GM11168 (cell line): Measurements from ENCODE around the gene IL31RA.

Experiments
- in situ Hi-C: fragments of 300-500 bp; cut with MboI; formaldehyde crosslinking; loops from one replicate; pipeline ENCODE4 v1.12.0; 2022; ENCODE audit warnings: low sequenced_read_pairs; ENCODE audit not compliant: unreplicated experiment

The IL31RA gene

DNA sequence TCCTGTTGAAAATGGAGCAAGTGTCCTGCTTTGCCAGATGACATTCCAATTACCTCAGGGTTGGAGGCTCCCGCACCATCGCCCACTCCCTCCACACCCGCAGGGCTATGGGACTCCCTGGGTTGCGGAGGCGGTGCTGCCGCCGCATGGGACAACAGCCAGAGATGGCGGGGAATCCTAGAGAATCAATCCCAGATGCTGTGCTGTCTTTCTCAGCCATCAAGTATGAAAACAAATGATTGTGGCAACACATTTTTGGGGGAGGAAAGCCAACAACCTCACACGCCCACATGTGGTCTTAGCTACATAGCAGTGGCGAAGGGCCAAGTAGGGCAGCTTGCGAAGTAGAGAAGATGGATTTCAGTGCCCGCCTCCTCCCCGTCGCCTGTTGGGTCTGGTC is 46.7 kb downstream of the IL31RA start:
- in situ Hi-C loops: no loop called here

- in situ Hi-C loops: no loop called here
Observed at GRCh38 chr5:55899344-55899743, 48.2 kb downstream of the IL31RA start.

DNA sequence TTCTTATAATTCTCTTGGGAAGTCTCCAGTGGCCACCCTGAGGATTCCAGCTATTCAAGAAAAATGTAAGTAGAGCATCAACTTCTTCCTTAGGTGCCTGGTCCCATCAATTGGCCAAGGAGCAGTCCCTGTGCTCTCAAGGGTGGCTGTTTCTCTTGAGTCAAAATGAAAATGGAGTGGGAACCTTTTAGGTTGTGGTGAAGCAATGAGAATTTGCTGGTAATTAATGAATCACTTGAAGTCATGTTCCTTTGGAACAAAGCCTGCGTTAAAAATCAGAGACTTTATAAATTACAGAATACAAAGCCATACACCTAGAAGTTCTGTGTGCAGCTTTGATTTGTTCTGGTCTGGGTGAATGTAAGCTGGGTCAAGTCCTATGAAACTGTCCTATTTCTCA is 48.9 kb downstream of the IL31RA start:
- in situ Hi-C loops: no loop called here

- in situ Hi-C loops: no loop called here
Observed at GRCh38 chr5:55900776-55901175, 49.6 kb downstream of the IL31RA start.

- in situ Hi-C loops: no loop called here
Observed at GRCh38 chr5:55902696-55903095, 51.5 kb downstream of the IL31RA start.

DNA sequence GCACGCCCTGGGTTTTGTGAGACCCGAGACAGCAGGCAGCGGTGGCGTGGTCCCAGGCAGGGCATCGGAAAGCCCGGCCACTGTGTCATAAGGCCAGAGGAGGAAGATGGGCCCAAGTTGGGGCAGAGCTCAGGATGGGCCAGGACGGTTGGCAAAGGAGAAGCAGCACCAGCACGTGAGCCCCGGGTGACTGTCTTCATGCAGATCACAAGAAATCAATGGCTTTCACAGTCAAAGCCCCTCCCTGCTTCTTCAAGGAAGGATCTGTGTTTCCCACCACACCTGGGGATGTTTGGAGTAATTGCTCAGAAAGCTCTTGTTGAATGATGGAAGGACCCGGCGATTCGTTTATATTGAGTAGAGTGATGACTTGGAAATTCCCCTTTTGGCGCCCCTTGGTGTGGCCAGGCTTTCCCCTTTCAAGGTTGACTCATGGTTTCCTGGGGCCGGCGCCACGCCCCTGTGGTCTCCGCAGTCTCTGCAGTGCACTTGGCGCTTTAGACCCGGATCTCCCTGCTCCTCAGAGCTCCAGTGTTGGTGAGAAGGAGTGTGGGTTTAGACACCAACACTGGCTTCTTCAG is 52.1 kb downstream of the IL31RA start:
- in situ Hi-C loops: no loop called here

DNA sequence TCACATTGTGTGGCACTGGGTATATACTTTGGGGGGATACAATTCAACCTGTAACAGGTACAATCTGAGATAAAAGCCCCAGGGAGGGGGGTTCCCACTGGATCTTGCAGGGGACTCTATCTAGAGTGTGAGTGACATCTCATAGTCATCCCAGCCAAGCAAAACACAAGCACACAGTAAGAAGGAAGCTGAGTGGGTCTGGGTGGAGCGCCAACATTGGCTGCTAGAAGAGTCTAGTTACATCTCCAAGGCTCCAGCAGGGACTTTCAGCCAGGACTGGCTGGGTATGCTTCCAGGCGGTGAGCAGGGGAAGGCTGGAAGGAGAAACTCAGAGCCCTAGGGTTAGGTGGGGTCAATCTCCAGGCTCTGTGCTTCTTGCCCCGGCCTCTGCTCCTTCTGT is 53.0 kb downstream of the IL31RA start:
- in situ Hi-C loops: no loop called here

- in situ Hi-C loops: no loop called here
Observed at GRCh38 chr5:55905251-55905650, 54.1 kb downstream of the IL31RA start.

- in situ Hi-C loops: no loop called here
Observed at GRCh38 chr5:55907927-55908326, 56.8 kb downstream of the IL31RA start.

DNA sequence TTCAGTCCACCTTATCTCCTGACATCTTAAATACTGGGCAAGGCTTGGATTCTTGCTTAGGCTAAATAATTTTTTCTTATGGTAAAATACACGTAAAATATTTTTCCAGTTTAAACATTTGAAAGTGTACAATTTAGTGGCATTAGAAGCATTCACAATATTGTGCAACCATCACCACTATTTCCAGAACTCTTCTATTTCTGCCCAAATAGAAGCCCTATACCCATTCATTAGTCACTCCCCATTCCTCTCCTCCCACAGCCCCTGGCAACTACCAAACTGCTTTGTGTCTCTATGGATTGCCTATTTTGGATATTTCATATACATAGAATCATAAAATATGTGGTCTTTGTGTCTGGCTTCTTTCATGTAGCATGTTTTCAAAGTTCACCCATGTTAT is 57.6 kb downstream of the IL31RA start:
- in situ Hi-C loops: no loop called here

GRCh38 chr5:55911784-55912653 is 60.9 kb downstream of the IL31RA start:
- in situ Hi-C loops: no loop called here

- in situ Hi-C loops: no loop called here
Observed at GRCh38 chr5:55913466-55914413, 62.6 kb downstream of the IL31RA start.

DNA sequence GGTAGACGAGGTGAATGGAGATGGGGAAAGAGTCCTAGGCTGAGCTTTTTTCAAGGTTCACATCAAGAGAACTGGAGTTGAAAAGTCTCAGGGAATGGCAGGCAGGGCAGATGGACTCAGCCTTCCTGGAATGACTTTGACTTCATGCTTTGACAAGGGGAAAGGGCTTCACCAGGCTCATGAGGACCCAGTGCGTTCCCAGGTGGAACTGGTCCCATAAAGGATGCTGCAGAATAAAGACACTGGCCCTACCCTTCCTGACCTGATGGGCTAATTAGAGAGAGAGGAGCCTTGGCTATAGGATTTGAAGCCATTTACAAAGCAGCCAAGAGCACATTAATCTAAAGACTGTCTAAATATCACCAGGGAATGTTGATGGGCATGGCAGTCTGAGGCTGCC is 63.8 kb downstream of the IL31RA start:
- in situ Hi-C loops: no loop called here

DNA sequence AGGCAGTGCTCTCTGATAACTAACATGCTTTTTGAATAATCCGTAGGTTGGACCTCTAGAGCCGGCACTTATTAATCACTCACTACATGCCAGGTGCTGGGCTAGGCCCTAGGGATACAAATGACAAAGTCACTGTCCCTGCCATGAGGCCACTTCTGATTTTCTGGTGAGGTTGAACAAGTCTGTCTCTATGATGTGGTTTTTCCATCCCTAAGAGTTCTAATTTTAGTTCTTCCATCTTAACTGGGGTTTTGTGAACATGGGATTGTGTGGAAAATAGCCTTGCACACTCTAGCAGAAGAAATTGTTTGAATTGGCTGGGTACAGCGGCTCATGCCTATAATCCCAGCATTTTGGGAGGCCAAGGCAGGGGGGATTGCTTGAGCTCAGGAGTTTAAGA is 64.6 kb downstream of the IL31RA start:
- in situ Hi-C loops: no loop called here

GRCh38 chr5:55916986-55917385 is 65.8 kb downstream of the IL31RA start:
- in situ Hi-C loops: no loop called here

- in situ Hi-C loops: no loop called here
Observed at GRCh38 chr5:55917402-55918086, 66.4 kb downstream of the IL31RA start.

DNA sequence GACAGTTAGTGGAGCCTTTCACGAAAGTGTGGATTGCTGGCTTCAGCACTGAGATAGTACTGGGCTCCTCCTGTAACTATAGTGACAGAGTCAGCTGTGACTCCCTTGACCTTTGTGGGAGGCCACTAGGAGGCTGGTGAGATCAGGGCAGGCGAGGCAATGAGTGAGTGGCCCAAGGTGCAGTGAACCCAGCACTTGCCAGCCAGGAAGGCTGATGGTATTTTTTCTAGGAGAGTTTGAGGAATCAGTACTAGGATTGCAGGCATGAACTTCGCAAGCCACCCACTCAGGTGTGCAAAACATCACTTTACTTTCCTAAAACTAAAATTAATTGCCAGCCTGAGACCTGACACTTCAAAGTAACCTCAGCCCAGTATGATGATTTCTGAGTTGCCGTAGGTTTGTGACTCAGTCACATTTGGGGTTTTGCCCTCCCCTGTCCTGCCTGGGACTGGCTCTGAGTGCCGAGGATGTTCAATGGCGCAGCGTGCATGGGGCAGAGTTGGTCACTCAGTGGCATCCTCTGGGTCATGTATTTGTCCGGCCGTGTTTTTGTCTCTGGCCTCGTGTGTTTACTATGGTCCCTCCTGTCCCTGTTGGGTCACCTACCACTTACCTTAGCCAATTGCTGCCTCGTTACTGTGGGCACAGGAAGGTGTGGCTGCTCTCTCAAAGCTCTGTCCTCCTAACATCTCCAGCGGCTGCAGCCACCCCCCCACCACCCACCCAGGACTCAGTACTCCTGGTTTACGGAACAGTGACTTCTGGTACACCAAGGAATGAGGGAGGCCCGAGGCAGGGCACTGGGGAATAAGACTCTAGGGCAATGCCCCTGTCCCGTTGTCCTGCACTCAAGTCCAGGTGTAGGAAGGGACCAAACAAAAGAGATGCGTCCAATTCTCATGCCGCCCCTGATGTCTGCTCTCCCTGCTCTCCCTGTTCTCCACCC is 67.2 kb downstream of the IL31RA start:
- in situ Hi-C loops: no loop called here

DNA sequence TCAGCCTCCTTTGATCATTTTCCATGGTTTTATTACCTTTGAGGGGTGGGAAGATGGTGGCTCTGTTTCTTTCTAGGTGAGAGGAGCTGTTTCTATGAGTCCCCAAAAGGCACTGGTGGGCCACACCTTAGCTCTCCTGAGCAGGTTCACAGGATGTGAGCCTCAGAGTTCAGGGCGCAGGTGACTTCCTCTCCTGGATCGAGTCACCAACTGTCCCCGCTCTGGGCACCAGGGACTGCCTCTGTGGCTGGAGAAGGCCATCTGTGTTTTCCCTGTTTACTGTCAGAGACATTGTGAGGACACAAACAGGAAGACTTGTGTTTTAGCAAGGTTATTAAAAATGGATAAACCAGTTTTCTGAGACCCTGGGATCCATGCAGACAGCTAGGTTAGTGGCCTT is 68.5 kb downstream of the IL31RA start:
- in situ Hi-C loops: no loop called here

- in situ Hi-C loops: no loop called here
Observed at GRCh38 chr5:55920784-55921183, 69.6 kb downstream of the IL31RA start.
